Astrocyte of the cerebellum (primary cell): ENCODE data around the gene XPO1.
"Not testable (repeated sequence)": the region's sequence is repeated elsewhere in the genome, so short reads cannot be mapped to it uniquely, and the experiment has no call there.

Source experiments
- DNase-seq: peaks from one replicate; pipeline ENCODE4 v3.0.0-alpha.2; 2011; ENCODE audit warnings: low read depth
- H3K4me3 ChIP-seq: 2 replicates; pipeline ENCODE4 v1.5.1; 2011; ENCODE audit warnings: mild to moderate bottlenecking, low read depth, low read length, moderate library complexity
- CTCF ChIP-seq: IDR thresholded peaks from 2 replicates; pipeline ENCODE4 v1.5.1; 2012; ENCODE audit warnings: low read length, low read depth, moderate library complexity, mild to moderate bottlenecking; ENCODE audit errors: missing control alignments
- in situ Hi-C: cut with HindIII; loops from 2 replicates; pipeline ENCODE4 v1.10.0; 2017; ENCODE audit warnings: low sequenced_read_pairs

The XPO1 gene

GRCh38 chr2:61456070-61456745, 81.9 kb downstream of the XPO1 start:
- in situ Hi-C loops = no loop called here
- TF ChIP-seq CTCF = no peak
- no peak overlapping the region for H3K4me3 ChIP-seq
- DNase-seq = no peak

- in situ Hi-C loops = not testable (repeated sequence)
These were observed 83.2 kb downstream of the XPO1 start for GRCh38 chr2:61454972-61455371.

GRCh38 chr2:61454383-61454782, 83.8 kb downstream of the XPO1 start:
- H3K4me3 ChIP-seq = no peak overlapping the region
- in situ Hi-C loops = no loop called here
- TF ChIP-seq CTCF = no peak
- no peak for DNase-seq

More at GRCh38 chr2:61454972-61455371, 83.2 kb downstream of the XPO1 start:
- H3K4me3 ChIP-seq, DNase-seq: not testable (repeated sequence)

GRCh38 chr2:61452392-61452791, 85.8 kb downstream of the XPO1 start:
- DNase-seq = no peak
- no peak overlapping the region for H3K4me3 ChIP-seq
- no peak for TF ChIP-seq CTCF
- in situ Hi-C loops = no loop called here

GRCh38 chr2:61451178-61451577, 87.0 kb downstream of the XPO1 start:
- no peak overlapping the region for H3K4me3 ChIP-seq
- DNase-seq = no peak
- TF ChIP-seq CTCF = no peak
- in situ Hi-C loops = no loop called here

GRCh38 chr2:61450144-61450543, 88.0 kb downstream of the XPO1 start:
- in situ Hi-C loops = no loop called here
- TF ChIP-seq CTCF = no peak
- H3K4me3 ChIP-seq = no peak overlapping the region
- no peak for DNase-seq

GRCh38 chr2:61448229-61448628, 89.9 kb downstream of the XPO1 start:
- DNase-seq = no peak
- in situ Hi-C loops = no loop called here
- H3K4me3 ChIP-seq = no peak overlapping the region
- TF ChIP-seq CTCF = no peak

- H3K4me3 ChIP-seq, in situ Hi-C loops, DNase-seq: not testable (repeated sequence)
These were observed 91.2 kb downstream of the XPO1 start for GRCh38 chr2:61446971-61447370.
